OCI-LY1 (cell line): ENCODE data around the gene WWC2.

ENCODE experiments used
- H2AFZ ChIP-seq: fragments of 200-600 bp; sonication (generic), shearing (Covaris generic); 2 replicates; pipeline ENCODE4 v1.6.0; 2014; ENCODE audit warnings: antibody characterized with exemption, mild to moderate bottlenecking, low read length
- H3F3A ChIP-seq: fragments of 200-600 bp; sonication (generic), shearing (Covaris generic); 2 replicates; pipeline ENCODE4 v1.6.0; 2014; ENCODE audit warnings: mild to moderate bottlenecking, antibody characterized with exemption, low read length, moderate library complexity; ENCODE audit not compliant: insufficient read depth
- H3K27ac ChIP-seq: fragments of 200-600 bp; sonication (generic); 2 replicates; pipeline ENCODE4 v1.5.1; 2014; ENCODE audit warnings: low read length, mixed run types, mild to moderate bottlenecking, low read depth; ENCODE audit not compliant: poor library complexity, severe bottlenecking
- H3K27me3 ChIP-seq: fragments of 200-600 bp; sonication (generic); 2 replicates; pipeline ENCODE4 v1.6.0; 2014; ENCODE audit warnings: antibody characterized with exemption, mild to moderate bottlenecking, low read length, moderate library complexity; ENCODE audit not compliant: insufficient read depth
- H3K36me3 ChIP-seq: fragments of 200-600 bp; sonication (generic); 2 replicates; pipeline ENCODE4 v1.6.1; 2014; ENCODE audit warnings: mild to moderate bottlenecking, antibody characterized with exemption, low read length, moderate library complexity, mixed read lengths; ENCODE audit not compliant: insufficient read depth
- H3K4me1 ChIP-seq: fragments of 200-600 bp; sonication (generic); 2 replicates; pipeline ENCODE4 v1.5.1; 2014; ENCODE audit warnings: mild to moderate bottlenecking, low read length, moderate library complexity; ENCODE audit not compliant: insufficient read depth, severe bottlenecking
- H3K4me2 ChIP-seq: fragments of 200-600 bp; sonication (generic), shearing (Covaris generic); 2 replicates; pipeline ENCODE4 v1.6.1; 2014; ENCODE audit warnings: low read length
- H3K4me3 ChIP-seq: fragments of 200-600 bp; sonication (generic); 2 replicates; pipeline ENCODE4 v1.5.1; 2014; ENCODE audit warnings: low read length, low read depth, mild to moderate bottlenecking, mixed read lengths; ENCODE audit not compliant: poor library complexity, severe bottlenecking
- H3K79me2 ChIP-seq: fragments of 200-600 bp; shearing (Covaris generic); 2 replicates; pipeline ENCODE4 v1.6.1; 2016; ENCODE audit warnings: mixed run types, low read length, mixed read lengths; ENCODE audit not compliant: insufficient read depth
- H3K9ac ChIP-seq: fragments of 200-600 bp; sonication (generic), shearing (Covaris generic); 2 replicates; pipeline ENCODE4 v1.6.1; 2014; ENCODE audit warnings: mild to moderate bottlenecking, low read length, mixed read lengths
- H3K9me2 ChIP-seq: fragments of 200-600 bp; sonication (generic), shearing (Covaris generic); 2 replicates; pipeline ENCODE4 v1.6.1; 2014; ENCODE audit warnings: low read depth, mild to moderate bottlenecking, low read length, mixed read lengths
- H3K9me3 ChIP-seq: fragments of 200-600 bp; shearing (Covaris generic); 2 replicates; pipeline ENCODE4 v1.6.1; 2014; ENCODE audit warnings: low read length, mixed read lengths
- H4K20me1 ChIP-seq: fragments of 200-600 bp; sonication (generic), shearing (Covaris generic); 2 replicates; pipeline ENCODE4 v1.6.0; 2016; ENCODE audit warnings: mild to moderate bottlenecking, low read length; ENCODE audit not compliant: insufficient read depth
- CTCF ChIP-seq: fragments of 200-600 bp; sonication (generic), shearing (Covaris generic); IDR thresholded peaks from 2 replicates; pipeline ENCODE4 v1.5.1; 2017; ENCODE audit warnings: mild to moderate bottlenecking, antibody characterized with exemption, low read length, moderate library complexity, mixed read lengths
- EZH2 ChIP-seq: fragments of 200-600 bp; sonication (generic), shearing (Covaris generic); IDR thresholded peaks from 2 replicates; pipeline ENCODE4 v1.8.0; 2017; ENCODE audit warnings: borderline replicate concordance, mixed run types, mild to moderate bottlenecking, antibody characterized with exemption, low read length, moderate library complexity, mixed read lengths

WWC2 gene

DNA sequence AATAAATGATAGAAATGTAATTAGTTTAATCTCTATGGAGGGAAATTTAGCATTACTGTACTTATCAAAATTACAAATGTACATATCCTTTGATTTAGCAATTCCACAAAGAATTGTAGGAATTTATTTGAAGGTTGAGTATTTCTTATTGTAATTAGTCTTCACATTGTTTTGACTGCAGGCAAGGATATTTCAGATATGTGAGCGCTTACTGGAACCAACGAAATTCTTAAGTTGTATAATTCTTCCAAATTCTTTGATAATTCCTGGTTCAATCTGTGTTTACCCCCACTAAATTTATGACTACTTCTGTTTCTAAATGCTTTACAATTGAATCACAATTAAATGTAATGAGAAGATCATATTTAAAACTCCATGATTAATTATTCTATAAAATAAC lies 26.9 kb upstream of the WWC2 start:
- no peaks in the 10 kb centered on the region for H3K79me2 ChIP-seq
- no peaks in the 10 kb centered on the region for H3K36me3 ChIP-seq
- H4K20me1 ChIP-seq: no peaks in the 10 kb centered on the region
- H3K4me1 ChIP-seq: no peaks in the 10 kb centered on the region
- H3K27ac ChIP-seq: no peak overlapping the region
- H2AFZ ChIP-seq: no peak overlapping the region
- H3K27me3 ChIP-seq: no peaks in the 10 kb centered on the region
- no peaks in the 10 kb centered on the region for H3K9me3 ChIP-seq
- no peak for TF ChIP-seq EZH2
- no peak for TF ChIP-seq CTCF
- H3K9me2 ChIP-seq: no peaks in the 10 kb centered on the region
- H3K4me2 ChIP-seq: no peak overlapping the region
- H3K4me3 ChIP-seq: no peak overlapping the region
- no peaks in the 10 kb centered on the region for H3F3A ChIP-seq
- H3K9ac ChIP-seq: no peak overlapping the region

GRCh38 chr4:183073838-183074145 lies 25.3 kb upstream of the WWC2 start:
- no peak for TF ChIP-seq EZH2
- no peak; the same call in 1 of the 2 replicates for TF ChIP-seq CTCF
- Histone ChIP-seq H3K9me3 (no peaks in the 10 kb centered on the region), H3K4me3 (no peak overlapping the region), H3K4me2 (no peak overlapping the region), H3K4me1 (no peaks in the 10 kb centered on the region), H3K79me2 (no peaks in the 10 kb centered on the region), H2AFZ (no peak overlapping the region), H3K36me3 (no peaks in the 10 kb centered on the region), H3F3A (no peaks in the 10 kb centered on the region), H4K20me1 (no peaks in the 10 kb centered on the region), H3K9ac (no peak overlapping the region), H3K27me3 (no peaks in the 10 kb centered on the region), H3K27ac (no peak overlapping the region), H3K9me2 (no peaks in the 10 kb centered on the region)

DNA sequence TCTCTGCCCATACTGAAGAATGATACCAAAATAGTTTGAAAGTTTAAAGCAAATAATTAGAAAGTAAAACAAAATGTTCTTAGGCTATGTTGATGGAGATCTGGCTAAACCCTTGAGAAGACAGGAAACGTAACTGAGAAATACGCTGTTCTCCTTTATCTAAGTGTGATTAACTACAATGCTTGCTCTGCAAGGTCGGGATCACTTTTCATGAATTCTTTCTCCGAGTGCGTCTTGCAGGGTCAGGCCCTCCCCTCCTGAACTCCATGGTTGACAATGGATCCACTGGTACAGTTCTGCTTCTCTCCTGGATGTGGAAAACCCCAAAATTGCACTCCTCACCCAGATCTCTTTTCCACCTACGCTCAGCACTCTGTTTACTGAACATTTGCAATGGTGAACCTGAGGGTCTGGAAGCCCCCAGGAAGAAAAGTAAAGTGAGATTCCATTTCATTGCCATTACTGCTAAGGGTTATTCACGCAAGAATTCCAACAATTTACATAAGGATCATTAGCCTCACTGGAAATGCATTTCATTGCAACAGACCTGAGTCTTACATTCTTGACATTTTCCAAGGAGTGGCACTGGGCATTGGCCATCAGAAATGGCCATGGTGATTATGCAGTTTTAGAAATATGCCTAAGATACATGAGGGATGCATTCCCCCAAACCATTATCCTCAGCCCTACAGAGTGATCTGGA lies 24.6 kb upstream of the WWC2 start:
- no peak overlapping the region for H3K4me3 ChIP-seq
- TF ChIP-seq CTCF (no peak), EZH2 (no peak)
- H3K9ac ChIP-seq: no peak overlapping the region
- H4K20me1 ChIP-seq: no peaks in the 10 kb centered on the region
- H2AFZ ChIP-seq: no peak overlapping the region
- no peaks in the 10 kb centered on the region for H3K36me3 ChIP-seq
- no peak overlapping the region for H3K27ac ChIP-seq
- H3K9me3 ChIP-seq: no peaks in the 10 kb centered on the region
- no peaks in the 10 kb centered on the region for H3K9me2 ChIP-seq
- H3K4me2 ChIP-seq: no peak overlapping the region
- no peaks in the 10 kb centered on the region for H3K4me1 ChIP-seq
- H3F3A ChIP-seq: no peaks in the 10 kb centered on the region
- H3K79me2 ChIP-seq: no peaks in the 10 kb centered on the region
- H3K27me3 ChIP-seq: no peaks in the 10 kb centered on the region
